Hematopoietic multipotent progenitor cell (in vitro differentiated cells): ENCODE data around the gene NOD2. TPM values are rescaled to one million over a fixed set of nuclear protein-coding genes. Genes with fewer than 3 reads are reported as not detected.
A peak's percentile ranks its signal among the peaks of the same experiment; 100 is the strongest.

Experiments
- DNase-seq, 3 donors: peaks; one replicate each; pipeline ENCODE4 v3.0.0-alpha.2; 2011 to 2015; ENCODE audit warnings: low read depth in 2 of 3, low spot score in 2 of 3
- small RNA-seq: library from RNA; depleted of rRNA; stranded (forward); fragments of <200 nt; gene quantifications from one replicate; pipeline ENCODE3, GENCODE V24; 2012
- total RNA-seq: library from RNA; depleted of rRNA; stranded (reverse); fragments of >200 nt; gene quantifications from one replicate; pipeline ENCODE4 v1.2.3, GENCODE V29; 2012

Gene NOD2
- total RNA-seq, 1 donor, result 4.0 TPM

DNA sequence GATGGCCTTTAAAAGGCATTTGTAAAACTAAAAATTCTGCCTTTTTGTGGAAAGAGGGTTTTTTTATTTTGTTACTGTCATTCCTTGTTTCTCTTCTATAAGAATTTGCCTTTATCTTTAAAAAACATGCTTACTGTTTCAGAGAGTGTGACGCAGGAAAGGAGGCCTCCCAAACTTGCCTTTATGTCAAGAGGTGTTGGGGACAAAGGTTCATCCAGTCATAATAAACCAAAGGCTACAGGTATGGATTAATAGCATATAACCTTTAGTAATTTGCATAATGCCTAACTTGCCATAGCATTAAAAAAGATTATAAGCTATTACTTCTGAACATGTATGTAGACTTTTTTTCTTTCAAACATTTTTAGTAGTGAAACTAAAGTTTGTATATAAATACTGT is 82.6 kb downstream of the NOD2 start:
- DNase-seq, result no peak

- DNase-seq, result no peak
Observed at GRCh38 chr16:50778284-50779163, 85.1 kb downstream of the NOD2 start.

DNA sequence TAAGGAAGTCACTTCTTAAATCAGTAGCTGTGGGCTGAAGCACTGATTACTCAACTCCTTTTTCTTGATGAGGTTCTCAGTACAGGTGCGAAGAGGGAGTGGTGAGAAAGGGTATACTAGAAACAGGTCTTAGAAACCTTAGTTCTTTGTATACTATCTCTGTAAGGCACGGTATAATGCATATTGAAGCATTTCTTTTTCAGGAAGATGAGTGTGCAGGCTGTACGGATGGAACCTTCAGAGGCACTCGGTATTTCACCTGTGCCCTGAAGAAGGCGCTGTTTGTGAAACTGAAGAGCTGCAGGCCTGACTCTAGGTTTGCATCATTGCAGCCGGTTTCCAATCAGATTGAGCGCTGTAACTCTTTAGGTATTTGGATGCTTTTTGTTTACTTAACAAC is 87.6 kb downstream of the NOD2 start:
- DNase-seq, result peak in 1 of 3 donors; percentile 6

DNA sequence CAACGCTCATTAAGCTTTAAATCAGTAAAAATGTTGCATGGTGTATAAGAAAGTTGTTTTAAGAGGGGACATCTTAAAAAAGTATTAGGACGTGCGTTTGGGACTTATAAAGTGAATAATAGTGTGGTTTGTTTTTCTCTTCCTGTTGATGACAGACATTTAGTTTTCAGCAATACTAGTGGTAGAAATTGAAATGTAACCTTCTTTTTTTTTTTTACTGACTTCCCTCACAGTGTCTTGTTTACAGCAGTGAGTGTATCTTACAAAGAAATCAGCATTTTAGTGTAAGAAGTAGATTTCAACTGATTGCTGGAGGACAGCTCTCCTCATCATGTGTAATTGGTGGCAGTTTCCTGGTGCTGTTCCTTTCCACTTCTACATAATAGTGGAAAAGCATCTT is 88.1 kb downstream of the NOD2 start:
- DNase-seq, result no peak

Small RNA genes lying within 50 kb of the gene (small RNA-seq; reads per million reads assigned to genes)
- not detected for gene MIR3181

Other genes with a start within 250 kb of the NOD2 start
- gene NKD1, start 145.2 kb upstream of the NOD2 start, total RNA-seq, result under 0.01 TPM
- 48.5 TPM for gene SNX20, start 12.3 kb upstream of the NOD2 start, total RNA-seq
- 41.2 TPM for gene CYLD, start 48.5 kb downstream of the NOD2 start, total RNA-seq